ENCODE measurements around the gene LMBRD1.

LMBRD1 gene

DNA sequence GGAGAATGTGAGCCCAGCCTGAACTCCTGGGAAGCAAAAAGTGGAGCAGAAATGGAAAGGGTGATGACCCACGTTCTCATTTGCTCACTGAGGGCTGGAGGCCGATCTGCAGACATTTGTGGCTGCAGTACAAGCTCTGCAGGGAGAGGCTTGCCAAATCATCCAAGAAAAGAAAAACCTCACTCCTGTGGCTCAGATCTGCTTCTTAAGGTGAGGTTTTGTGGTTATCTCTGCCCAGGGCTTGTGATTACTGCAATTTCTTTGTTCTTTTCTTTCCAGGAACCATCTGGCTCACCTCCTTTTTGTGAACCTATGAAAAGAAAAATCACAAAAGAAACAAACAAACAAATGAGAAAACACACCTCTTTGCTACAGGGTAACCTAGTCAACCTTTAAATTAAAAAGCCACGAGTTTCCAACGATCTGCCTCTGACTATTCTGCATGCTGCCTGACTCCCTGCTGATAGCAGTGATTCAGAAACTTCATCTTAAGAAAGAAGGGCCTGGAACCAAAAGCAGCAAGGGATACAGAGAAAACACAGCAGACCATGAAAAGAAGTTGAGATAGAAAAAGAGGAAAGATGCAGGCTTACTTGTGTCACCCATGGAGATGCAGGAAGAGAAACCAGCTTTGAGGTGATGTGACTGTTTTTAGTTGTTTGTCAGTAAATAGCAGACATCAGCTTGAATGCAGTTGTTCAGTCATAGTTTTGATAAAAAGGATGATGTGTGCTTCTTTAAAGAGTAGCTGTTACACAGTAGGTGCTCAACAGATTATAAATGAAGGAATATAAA lies 165.1 kb downstream of the LMBRD1 start:
- no peak for DNase-seq (ENCODE audit: low read depth)

DNA sequence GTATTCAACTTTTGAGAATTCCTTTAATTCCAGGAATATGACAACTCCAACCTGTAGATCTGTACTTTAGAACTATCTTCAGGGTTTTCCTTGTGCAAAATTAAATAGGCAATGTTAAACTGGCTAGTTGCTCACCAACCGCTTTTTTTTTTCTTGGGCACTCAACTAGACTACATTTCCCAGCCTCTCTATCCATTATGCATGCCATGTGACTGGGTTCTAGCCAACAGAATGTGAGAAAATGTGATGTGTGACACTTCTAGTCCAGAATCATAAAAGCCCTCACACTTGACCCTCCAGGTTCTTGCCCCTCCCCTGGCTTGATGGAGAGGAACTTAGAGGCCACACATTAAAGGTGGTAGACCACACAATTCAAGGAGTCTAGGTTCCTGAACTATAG lies 166.0 kb downstream of the LMBRD1 start:
- no peak for DNase-seq (ENCODE audit: low read depth)

DNA sequence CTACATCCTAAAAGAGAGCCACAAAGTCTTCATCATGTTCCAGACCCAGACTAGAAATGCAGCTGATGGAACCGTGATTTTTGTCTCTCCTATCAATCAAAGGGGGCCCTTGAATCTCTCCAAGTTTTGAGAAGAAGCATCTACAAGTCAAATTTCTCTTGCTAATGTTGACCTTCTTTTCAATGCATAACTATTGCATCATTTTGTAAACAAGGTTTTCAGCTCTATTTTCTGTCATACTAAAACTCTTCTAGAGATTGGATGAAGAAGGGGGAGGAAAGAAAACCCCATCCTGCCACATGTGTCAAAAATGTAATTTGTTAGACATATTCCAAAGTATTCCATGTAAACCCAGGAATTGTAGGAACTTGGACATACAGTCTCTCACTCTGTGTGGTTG lies 169.2 kb downstream of the LMBRD1 start:
- DNase-seq (ENCODE audit: low read depth), result no peak

- no peak for DNase-seq (ENCODE audit: low read depth)
Measured at GRCh38 chr6:69624944-69625343, 171.9 kb downstream of the LMBRD1 start.

All from GM04503 (cell line).